Retina (tissue), 1 donor: ENCODE data around the gene AKR1C1.
"Not testable (repeated sequence)": the region's sequence is repeated elsewhere in the genome, so short reads cannot be mapped to it uniquely, and the experiment has no call there.

ENCODE experiments used
- DNase-seq: peaks from one replicate; pipeline ENCODE4 v3.0.0-alpha.2; 2016

Gene AKR1C1

DNA sequence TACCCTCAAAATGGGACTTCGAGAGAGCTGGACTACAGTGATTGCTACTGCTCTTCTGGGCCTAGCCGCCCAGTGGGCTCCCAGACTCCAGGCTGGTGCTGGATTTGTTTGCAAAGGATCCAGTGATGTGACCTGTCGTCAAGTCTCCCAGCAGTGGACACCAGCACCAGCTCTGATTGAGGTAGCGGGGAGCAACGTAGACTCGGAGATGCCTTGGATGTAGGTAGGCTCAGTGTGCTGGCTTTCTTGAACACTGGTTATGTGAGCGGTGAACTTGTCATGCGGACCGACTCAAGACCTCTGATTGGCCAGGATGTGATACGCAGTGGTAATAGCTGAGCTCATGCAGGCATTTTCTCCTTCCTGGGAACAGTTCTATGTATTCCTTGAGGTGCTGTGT, 21.0 kb downstream of the AKR1C1 start:
- no peak for DNase-seq

DNA sequence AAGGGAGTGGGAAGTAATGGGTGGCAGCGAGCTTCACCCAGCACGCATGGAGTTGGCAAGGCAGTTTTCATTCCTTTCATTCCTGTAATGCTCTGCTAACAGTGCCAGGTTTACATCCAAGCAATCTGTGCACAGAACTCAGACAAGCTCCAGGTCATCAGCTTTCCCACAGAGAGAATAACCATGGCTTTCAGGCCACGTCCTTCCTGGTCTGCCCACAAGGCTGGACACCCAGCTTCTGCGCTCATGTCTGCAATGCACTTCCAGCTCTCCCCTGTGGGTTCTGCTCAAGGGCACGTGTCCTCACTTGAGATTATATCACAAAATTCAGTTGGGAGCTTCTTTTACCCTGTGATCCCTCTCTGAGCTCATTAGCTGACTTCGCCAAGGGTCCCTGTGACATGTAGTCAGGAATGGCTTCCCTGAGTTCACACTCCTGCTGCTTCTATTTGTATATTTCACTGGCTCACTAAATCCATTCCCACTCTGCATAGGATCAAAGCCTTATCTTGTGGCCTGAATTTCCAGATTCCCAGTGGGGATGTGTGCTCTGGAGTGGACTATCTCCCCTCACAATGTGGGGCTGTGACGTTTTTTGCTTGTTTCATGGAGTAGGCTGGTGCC, 21.9 kb downstream of the AKR1C1 start:
- no peak for DNase-seq

DNA sequence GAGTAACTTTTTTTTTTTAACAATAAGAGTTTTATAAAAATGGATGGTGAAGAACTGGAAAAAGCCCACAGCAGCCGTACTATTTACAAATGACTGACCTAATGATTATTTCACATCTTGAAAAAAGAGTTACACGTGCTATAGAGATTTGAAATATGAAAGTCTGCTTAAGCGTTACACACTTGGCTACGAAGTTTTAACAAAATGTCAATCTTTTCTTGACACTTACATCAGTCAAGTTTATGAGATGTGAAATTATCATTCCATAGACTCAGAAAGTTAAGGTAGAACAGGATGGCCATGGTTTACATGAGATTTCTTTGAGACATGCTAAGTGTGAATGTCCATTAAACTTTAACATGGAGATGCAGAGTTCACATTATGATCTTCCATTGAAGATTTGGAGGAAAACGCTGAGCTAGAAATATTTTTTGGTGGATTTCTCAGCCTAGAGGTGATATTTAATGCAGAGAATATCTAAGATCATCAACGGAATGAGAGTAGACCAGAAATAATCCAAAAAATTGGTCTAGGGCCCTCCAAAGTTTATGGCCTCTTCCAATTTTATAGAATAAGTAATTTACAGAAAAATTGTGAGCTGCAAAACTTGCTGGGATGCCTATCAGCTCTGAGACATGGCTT, 24.9 kb downstream of the AKR1C1 start:
- not testable (repeated sequence) for DNase-seq

DNA sequence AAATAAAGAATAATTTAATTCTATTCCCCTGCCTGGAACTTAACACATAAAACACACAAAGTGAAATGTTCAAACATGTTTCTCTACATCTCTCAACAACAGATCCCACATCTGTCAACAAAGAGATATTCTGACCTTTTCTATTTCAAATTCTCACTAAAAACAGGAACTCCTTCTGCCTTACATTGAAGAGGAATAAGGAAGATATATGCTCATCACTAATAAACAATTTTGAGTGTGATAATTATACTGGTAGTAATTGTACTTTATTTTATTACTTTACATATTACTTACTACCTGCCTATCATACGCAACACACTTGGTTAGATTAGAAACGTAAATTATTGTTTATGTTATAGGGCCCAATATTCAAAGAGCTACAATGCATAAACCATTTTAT, 27.0 kb downstream of the AKR1C1 start:
- DNase-seq, result no peak

DNA sequence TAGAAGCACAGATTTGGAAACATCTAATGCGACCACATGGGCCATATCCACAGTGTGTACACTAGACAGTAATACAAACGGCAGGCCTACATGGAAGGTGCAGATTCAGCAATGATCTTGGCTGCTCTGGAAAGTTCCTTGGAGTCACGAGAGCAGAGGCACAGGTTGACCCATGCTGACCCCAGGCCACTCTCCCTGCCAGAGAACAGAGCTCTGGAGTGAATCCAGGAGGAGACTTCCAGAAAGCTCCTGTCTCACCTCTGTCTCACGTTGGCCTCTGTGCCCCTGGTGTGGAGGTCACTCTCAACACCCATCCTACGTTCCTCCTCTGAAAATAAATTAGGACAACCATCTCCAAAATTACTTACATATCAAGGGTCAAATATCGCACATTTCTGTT, 28.2 kb downstream of the AKR1C1 start:
- not testable (repeated sequence) for DNase-seq

DNA sequence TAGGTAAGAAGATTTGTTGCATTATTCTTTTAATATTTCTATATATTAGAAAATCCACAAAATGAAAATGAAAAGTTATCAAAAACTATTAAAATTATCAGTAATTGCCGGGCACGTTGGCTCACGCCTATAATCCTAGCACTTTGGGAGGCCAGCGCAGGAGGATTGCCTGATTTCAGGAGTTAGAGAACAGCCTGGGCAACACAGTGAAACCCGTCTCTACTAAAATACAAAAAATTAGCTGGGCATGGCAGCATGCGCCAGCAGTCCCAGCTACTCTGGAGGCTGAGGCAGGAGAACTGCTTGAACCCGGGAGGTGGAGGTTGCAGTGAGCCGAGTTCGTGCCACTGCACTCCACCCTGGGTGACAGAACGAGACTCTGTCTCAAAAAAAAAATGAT, 29.3 kb downstream of the AKR1C1 start:
- DNase-seq, result not testable (repeated sequence)

DNA sequence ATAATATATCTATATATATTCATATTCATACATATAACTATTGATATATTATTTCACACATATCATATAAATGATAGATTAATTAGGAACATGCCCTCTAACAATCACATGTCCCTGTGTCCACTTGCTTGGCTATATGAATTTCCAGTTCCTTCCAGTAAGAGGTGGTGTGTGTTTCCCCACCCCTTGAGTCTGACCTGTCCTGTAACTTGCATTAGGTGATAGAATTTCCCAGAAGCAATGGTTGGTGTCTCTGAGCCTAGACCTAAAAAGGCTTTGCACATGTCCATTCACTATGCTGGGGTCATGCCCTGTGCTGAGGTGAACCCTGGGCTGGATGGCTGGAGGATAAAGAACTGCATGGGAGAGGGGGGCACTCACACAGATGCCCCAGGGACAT, 31.0 kb downstream of the AKR1C1 start:
- DNase-seq, result not testable (repeated sequence)

DNA sequence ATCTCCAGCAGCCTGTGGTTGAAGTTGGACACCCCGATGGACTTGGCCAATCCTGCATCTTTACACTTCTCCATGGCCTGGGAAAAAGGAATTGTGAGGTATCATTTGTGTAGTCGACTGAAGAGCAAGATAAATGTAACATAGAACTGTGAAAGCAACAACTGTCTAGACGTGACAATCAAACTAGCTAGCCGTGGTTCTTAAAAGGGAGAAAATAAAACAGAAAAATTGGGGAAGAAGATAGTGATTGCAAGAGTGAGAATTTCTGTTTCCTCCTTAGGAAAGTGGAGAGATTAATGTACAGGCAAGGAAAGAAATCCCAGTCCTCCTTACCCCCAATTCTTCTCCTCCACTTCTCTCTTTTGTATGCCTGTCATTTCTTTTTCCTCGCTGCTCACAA, 35.5 kb downstream of the AKR1C1 start:
- no peak for DNase-seq

DNA sequence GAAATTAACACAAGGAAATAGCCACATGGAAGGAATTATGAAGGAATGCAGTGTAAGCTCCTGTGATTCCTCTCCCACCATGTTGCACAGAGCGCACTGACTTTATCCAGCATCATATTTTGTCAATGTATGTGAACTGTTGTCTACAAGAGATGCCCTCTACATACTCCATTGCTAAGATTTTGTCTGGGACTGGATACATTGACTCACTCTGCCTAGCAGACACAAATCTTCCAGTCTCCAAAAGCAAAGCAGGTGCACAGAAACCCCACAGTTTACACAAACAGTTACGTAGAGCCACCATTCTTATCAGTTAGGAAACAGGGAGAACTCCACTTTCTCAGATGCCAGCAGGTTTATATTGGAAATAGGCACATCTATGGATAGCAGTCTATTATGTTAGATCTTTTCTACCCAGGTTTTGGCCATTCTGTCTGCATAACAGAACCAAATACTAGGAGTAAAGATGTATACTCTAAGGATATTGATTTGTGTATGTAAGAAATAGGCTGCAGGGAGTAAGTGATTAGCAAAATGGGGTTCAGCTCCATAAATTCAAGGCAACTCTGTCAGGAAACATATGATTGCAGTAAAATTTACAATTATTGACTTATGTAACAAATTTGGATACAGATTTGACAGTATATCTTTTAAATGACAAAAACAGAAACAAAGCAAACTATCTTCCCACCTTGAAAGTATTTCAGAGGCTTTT, 39.0 kb downstream of the AKR1C1 start:
- no peak for DNase-seq

DNA sequence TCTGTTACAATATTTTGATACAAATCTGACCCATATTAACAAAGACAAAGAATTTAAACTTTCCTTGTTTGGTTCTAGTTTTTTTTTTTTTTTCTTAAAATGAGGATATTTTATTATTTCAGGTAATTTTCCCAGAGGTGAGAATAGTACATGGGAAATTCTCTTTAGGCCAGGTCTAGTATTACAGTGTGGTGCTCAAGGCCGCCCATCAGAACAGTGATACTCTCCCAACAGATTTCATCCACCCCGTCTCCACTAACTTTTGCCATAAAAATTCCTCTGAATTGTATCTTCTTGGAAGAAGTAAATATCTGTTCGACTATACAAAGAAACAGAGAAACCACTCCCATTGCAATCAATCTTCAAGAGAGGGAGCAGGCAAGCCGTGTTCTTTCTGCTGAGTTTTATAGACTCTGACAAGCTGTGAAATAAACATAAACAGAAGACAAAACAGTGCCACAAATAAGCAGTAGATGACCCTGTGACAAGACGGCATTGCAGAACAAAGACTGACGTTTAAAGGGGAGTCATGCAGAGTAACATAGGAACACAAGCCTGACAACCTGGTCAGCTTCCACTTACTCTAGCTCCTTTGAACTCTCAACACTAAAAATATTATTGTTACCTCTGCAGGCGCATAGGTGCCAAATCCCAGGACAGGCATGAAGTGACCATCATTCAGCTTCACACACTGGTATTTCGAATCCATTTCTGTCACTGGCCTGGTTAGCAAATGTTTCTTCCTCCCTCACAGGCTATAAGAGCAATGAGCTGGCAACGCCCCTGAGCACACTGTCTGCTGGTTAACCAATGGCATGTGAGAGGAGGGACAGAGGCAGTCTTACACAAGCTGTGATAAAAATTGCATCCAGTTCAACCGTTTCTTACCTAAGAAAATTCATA, 40.2 kb downstream of the AKR1C1 start, which contains the start of gene AKR1C2:
AKR1C2 (minus strand) TSS at position 731 of the 903 bp plus-strand sequence; CDS start at position 709, 22 bp downstream.
- DNase-seq, result peak; percentile 43

DNA sequence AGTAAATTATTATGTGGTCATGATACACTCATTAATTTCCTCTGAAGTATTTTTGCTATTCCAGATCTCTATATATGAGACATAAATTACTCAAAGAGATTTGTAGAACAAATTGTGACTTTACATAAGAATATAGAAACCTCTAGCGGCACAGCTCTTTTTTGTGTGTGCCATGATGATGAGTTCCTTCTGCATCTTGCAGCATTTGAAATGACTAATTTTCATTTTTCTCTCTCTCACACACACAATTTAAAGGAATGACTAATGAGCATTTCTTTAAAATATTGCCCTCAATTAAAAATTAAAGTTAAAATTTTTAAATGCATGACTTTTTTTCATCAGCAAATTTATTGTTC, 40.8 kb downstream of the AKR1C1 start:
- DNase-seq, result not testable (repeated sequence)

DNA sequence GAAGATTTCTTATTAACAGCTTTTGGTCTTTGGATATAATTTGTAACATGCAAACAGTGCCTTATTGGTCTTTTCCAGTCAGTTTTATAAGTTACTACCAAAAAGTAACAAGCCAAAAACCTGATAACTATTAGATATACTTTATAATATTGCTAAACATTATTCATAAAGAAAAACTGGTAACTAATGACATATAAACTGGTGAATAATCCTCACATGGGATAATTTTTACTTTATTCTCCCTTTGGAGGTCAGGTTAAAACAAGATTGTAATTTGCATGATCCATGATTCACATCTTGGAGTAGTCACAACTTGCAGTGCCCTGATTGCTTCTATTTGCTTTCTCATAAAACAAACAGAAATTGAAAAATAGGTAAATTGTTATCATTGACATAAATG, 41.3 kb downstream of the AKR1C1 start:
- not testable (repeated sequence) for DNase-seq

DNA sequence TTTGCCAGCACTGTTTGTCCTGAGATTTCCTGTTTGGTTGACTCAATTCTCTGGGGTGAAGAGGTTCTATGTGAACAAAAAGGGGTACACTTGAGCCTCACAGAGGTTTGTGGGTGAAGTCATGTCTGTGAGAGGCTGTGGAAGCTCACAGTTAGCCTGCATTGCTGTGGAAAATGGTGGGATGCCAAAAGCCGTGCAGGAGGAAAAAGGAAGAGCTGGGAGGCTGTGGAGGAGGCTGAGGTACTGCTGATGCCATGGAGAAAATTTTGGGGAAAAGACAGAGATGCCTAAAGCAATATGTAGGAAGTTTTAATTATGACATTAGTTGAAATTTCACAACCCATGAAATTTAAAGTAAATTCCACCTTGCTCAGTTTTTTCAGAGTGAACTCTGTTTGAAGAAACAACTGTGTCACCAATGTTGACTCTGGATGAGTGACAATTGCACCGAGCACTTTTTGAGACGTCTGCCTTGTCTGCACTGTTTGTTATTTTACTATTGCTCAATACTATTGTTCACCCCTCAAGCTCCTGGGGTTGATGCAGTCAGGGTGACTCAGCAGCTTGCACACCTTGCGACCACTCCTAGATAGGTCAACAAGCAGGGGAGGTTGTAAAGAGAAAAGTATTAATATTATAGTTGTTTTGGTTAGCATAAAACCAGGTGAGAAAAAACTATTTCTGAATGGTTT, 45.8 kb downstream of the AKR1C1 start:
- DNase-seq, result not testable (repeated sequence)

DNA sequence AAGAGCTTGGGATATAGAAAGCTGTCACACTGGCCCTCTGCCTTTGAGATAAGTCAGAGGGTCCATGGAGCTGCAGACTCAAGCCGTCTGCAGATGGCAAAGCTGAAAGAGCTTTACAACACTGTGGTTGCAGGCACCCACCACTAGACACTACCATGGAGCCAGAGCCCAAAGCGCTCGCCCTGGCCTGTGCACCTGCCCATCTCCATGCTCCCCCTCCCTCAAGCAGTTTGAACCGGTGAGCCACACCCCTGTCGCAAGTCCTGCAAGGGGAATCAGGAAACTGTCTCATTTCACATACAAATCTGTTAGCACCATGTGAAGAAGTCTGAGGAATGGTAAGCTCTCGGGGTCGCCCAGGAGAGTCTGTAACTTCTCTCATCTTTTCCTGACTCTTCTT, 46.8 kb downstream of the AKR1C1 start:
- not testable (repeated sequence) for DNase-seq

DNA sequence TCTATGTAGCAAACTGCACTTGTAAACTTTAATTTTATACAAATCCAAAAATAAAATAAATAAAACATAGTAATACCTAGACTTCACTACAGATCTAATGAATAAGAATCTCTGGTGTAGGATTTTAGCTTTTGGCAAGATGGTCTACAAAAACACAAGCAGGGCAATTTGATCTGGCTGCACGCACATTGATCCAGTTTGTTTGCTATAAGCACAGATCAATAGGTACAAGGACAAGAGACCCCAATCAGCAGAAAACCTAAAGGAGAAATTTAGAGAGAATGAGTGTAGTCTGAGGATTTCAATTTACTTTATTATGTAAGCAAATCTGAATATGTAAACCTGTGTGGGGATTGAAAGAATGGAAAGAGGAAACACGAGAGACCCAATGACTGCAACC, 48.2 kb downstream of the AKR1C1 start:
- not testable (repeated sequence) for DNase-seq

DNA sequence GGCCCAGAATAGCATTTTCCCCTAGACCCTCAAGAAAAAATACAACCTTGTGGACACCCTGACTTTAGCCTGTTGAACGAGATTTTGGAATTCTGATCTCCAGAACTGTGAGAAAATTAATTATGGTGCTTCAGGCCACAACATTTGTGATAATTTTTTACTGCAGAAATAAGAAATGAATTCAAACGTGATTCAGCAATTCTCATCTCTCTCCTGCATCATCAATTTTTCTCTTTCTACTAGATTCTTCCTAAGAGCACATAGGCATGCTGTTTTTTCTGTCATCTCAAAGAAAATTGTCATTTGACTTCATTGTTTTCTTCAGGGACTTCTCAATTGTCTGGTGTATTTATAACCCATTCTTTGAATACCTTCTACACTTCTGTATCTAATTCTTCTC, 49.4 kb downstream of the AKR1C1 start:
- no peak for DNase-seq

DNA sequence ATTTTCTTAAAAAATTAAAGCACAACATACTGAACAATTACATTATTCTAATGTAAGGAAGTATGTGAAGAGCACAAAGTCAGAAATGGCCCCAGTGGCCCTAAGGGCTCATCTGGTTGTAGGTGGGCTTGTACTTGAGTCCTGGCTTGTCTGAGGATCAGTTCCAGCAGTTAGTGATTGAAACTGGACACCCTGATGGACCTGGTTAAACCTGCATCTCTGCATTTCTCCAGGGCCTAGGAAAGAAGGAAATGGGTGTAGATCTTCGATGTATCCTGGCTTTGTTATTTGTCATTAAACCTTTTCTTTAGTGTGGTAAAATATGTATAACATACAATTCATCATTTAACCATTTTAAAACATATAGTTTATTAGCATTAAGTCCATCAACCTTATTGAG, 50.2 kb downstream of the AKR1C1 start:
- no peak for DNase-seq

DNA sequence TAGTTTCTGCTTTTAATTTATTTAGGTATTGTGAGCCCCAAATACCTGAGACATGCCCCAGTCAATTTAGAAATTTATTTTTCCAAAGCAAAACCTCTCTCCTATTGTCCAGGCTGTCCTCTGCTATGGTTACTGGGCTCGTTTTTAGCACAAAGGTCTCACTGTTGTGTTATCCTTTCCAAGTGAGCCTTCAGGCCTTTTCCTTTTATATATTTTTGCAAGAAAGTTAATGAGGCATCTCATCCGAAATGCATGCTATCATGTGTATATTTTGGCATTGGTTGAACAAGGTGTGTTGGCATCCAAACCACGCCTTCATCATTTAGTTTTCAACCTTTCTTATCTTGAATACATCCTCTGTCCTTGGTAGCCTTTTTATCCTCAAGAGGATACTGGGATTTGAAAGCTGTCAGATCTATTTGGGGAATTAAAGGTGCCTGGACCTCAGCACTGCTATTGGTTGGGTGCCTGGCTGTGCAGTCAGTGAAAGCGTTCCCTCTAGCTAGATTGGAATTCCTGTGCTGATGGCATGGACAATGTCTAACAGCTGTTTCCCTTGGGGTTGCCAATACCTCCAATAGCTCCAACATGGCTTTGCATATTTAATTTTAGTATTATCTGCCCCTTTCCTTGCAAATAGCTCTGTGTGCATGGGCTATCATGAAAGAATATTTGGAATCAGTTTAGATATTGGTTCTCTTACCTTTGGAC, 51.1 kb downstream of the AKR1C1 start:
- not testable (repeated sequence) for DNase-seq

DNA sequence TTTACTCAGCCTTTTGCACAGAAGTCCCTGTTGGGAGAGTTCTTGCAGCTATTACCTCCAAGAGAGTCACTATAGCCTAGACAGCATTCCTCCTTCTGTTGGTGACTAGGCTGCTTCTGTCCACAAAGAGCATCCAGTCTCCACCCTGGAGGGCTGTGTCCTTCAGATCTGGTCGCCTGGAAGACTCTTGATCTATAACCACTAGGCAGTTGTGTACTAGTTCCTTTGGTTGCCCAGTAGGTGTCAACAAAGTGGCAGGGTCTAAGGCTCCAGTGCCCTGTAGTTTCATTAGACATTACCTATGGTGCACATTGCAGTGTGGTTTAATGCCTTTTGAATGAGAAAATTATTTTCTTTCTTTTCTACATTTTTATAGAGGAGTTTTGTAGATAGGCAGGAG, 51.7 kb downstream of the AKR1C1 start:
- no peak for DNase-seq

DNA sequence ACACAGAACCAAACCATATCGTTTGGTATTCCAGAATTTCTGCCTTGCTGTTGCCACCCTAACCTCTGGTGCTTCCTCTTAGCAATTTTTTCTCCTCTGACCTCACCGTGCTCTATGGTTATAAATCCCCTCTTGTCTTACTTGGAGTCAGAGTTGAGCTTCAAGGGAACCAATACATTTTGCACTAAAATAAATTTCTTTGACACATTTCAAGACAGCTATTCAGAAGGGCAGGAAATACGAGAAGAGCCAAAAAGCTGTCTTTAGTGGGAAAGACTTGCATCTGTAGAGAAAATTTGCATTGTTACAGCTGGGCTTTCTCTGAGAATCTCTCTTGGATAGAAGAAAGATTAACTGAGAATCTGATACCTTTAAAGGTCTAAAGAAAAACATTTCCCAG, 54.9 kb downstream of the AKR1C1 start:
- no peak for DNase-seq

DNA sequence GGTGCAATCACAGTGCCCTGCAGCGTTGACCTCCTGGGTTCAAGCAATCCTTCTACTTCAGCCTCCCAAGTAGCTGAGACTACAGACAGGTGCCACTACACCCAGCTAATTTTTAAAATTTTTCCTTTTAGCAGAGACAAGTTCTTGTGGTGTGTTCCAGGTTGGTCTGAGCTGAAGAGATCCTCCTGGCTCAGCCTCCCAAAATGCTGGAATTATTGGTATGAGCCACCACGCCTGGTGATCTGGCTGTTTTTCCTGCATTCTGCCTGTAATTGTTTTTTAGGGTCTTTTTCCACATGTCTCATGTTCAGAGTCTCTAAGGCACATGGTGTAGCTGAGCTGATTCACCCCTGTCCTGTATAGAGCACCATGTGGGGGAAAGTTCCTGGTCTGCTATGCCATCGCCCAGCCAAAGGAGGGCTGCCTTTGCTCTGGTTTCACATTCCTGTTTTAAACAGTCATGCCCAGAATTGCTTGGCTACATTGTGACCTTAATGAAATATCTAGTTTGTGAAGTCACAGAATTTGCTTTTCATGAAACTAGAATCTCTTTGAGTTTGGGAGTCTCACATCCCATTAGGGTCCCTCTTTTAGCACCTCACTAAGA, 55.6 kb downstream of the AKR1C1 start:
- not testable (repeated sequence) for DNase-seq
